GM21367 (cell line): ENCODE data around the gene STING1.
"Not testable (repeated sequence)": the region's sequence is repeated elsewhere in the genome, so short reads cannot be mapped to it uniquely, and the experiment has no call there.

Experiments used
- ATAC-seq: cut with Tn5 transposase; IDR thresholded peaks from one replicate; pipeline ENCODE4 v1.9.1; 2021; ENCODE audit not compliant: unreplicated experiment

Gene STING1

GRCh38 chr5:139482050-139482889 lies at the start of gene STING1:
Gene STING1 (minus strand): TSS chr5:139482758. CDS start chr5:139481704, 1,054 bp downstream.
- no peak for ATAC-seq

GRCh38 chr5:139531772-139532169 lies 49.2 kb upstream of the STING1 start:
- no peak for ATAC-seq

GRCh38 chr5:139530079-139530478 lies 47.5 kb upstream of the STING1 start:
- ATAC-seq = not testable (repeated sequence)

- not testable (repeated sequence) for ATAC-seq
Measured at GRCh38 chr5:139528695-139529094, 46.1 kb upstream of the STING1 start.

GRCh38 chr5:139527896-139528467 lies 45.4 kb upstream of the STING1 start:
- not testable (repeated sequence) for ATAC-seq

GRCh38 chr5:139527090-139527470 lies 44.5 kb upstream of the STING1 start:
- ATAC-seq = not testable (repeated sequence)

- ATAC-seq = not testable (repeated sequence)
Measured at GRCh38 chr5:139526309-139527089, 43.9 kb upstream of the STING1 start.

- ATAC-seq = not testable (repeated sequence)
Measured at GRCh38 chr5:139525586-139526308, 43.2 kb upstream of the STING1 start.

- ATAC-seq = no peak
Measured at GRCh38 chr5:139524940-139525585, 42.5 kb upstream of the STING1 start.

- ATAC-seq = no peak
Measured at GRCh38 chr5:139524446-139524845, 41.9 kb upstream of the STING1 start.

GRCh38 chr5:139523635-139524445 lies 41.3 kb upstream of the STING1 start:
- no peak for ATAC-seq

- ATAC-seq = peak; percentile 80
Measured at GRCh38 chr5:139517683-139518564, 35.4 kb upstream of the STING1 start.

- ATAC-seq = no peak
Measured at GRCh38 chr5:139514486-139514856, 31.9 kb upstream of the STING1 start.

GRCh38 chr5:139513852-139514485 lies 31.4 kb upstream of the STING1 start:
- ATAC-seq = no peak

GRCh38 chr5:139513434-139513833 lies 30.9 kb upstream of the STING1 start:
- peak; percentile 39 for ATAC-seq

- no peak for ATAC-seq
Measured at GRCh38 chr5:139512786-139513390, 30.3 kb upstream of the STING1 start.

- ATAC-seq = not testable (repeated sequence)
Measured at GRCh38 chr5:139504722-139505121, 22.2 kb upstream of the STING1 start.

GRCh38 chr5:139503879-139504278 lies 21.3 kb upstream of the STING1 start:
- ATAC-seq = not testable (repeated sequence)
